HG03378 (cell line): ENCODE data around the gene B4GALT5.
A peak's percentile ranks its signal among the peaks of the same experiment; 100 is the strongest.
"Not testable (repeated sequence)": the region's sequence is repeated elsewhere in the genome, so short reads cannot be mapped to it uniquely, and the experiment has no call there.

Experiments
- ATAC-seq: cut with Tn5 transposase; IDR thresholded peaks from one replicate; pipeline ENCODE4 v1.9.1; 2021; ENCODE audit warnings: mild to moderate bottlenecking, moderate library complexity; ENCODE audit not compliant: unreplicated experiment

B4GALT5 gene, protein sequence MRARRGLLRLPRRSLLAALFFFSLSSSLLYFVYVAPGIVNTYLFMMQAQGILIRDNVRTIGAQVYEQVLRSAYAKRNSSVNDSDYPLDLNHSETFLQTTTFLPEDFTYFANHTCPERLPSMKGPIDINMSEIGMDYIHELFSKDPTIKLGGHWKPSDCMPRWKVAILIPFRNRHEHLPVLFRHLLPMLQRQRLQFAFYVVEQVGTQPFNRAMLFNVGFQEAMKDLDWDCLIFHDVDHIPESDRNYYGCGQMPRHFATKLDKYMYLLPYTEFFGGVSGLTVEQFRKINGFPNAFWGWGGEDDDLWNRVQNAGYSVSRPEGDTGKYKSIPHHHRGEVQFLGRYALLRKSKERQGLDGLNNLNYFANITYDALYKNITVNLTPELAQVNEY

DNA sequence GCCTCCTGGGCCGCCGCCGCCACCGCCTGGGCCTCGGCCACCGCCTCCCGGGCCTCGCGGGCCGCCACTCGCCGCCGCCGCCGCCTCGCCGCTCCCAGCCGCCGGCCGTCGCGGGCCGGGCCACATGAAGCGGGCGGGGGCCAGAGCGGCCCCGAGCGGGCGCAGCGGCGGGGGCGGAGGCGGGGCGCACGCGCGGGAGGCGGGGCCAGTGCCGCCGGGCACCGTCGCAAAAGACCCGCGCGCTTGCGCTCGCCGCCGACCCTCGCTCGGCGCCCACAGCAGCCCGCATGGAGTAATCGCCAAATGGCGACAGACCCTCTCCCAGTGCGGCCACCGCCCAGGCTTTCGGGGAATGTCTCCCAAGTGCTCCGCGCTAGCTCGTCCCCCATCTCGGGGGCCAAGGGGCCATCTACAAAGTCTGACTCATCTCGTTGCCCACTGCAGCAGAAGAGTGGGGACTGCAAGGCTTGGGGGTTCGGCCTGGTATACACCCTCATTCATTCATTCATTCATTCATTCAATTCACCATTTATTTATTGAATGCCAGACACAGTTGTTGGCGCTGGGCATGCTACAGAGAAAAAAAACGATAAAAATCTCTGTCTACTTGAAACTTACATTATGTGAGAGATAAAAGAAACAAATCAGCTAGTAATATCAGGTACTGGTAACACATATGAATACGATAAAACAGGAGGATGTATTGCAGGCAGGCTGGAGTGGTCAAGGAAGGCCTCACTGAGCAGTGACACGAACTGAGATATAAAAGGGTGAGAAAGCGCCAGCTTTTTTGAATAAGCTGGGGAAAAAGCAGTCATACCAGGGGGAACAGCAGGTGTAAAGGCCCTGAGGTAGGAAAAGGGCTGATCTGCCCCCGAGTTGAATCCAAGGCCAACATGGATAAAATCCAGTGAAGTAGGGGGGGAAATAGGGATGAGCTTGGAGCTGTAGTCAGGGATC lies at the start of gene B4GALT5:
TSS of gene B4GALT5 (minus strand) at position 126 of the 960 bp plus-strand sequence. CDS start 188 bp downstream, outside the sequence.
- no peak for ATAC-seq

DNA sequence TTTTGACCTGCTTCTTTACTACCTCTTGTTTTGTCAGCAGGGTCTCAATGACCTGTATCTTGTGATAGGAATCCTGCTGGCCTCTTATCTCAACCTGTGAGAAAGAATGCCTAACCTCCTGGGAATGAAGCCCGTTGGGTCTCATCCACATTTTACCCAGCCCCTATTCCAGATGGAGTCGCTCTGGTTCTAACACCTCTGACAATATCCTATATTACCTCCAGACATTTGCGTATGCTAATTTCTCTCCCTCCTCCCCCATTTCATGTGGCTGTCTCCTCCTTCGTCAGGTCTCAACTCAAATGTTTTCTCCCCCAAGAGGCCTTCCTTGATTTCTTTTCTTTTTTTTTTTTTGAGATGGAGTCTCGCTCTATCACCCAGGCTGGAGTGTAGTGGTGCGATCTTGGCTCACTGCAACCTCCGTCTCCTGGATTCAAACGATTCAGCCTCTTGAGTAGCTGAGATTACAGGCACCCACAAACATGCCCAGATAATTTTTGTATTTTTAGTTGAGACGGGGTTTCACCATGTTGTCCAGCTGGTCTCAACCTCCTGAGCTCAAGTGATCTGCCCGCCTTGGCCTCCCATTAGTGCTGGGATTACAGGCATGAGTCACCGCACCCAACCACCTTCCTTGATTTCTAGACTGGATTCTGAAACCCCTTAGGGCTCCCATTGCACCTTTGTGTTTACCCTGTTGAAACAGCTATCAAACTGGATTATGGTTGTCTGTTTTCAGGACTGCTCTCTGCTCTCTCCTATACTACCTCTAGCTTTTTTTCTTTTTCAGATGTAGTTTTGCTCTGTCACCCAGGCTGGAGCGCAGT lies 49.5 kb upstream of the B4GALT5 start:
- ATAC-seq: no peak

DNA sequence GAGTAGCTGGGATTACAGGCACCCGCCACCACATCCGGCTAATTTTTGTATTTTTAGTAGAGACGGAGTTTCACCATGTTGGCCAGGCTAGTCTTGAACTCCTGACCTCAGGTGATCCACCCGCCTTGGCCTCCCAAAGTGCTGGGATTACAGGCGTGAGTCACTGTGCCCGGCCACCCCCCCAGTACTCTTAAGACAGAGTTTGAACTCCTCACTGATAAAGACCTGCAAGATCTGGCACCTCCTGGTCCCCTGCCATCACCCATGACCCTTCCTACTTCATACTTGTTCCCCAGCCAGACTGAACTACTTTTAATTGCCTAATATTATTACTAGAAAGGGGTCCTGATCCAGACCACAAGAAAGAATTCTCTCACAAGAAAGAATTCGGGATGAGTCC lies 48.2 kb upstream of the B4GALT5 start:
- not testable (repeated sequence) for ATAC-seq

DNA sequence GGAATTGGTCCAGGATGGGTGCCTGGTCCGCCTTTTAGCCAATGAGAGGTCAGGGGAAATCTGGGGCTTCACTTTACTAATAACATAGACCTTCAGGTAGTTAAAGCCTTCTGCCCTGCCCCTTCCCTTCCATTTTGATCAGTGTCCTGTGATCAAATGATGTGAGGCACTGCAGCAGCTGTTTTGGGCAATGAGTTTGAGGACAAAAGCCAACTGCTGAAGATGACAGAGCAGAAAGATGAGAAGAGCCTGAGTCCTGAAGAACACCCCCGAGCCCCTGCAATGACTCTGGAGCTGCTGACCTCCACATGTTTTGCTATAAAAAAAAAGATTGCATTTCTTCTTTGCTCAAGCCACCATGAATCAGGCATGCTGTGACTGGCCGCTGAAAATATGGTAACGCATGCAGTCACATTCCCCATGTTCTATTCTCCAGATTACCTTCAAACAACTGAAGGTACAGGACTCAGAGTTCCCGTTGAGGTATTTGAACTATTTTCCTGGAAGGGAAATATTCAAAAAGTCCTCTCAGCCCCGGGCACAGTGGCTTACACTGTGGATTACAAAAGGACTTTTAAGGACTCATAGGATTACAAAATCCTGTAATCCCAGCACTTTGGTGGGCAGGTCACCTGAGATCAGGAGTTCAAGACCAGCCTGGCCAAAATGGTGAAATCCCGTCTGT lies 45.7 kb upstream of the B4GALT5 start:
- no peak for ATAC-seq

DNA sequence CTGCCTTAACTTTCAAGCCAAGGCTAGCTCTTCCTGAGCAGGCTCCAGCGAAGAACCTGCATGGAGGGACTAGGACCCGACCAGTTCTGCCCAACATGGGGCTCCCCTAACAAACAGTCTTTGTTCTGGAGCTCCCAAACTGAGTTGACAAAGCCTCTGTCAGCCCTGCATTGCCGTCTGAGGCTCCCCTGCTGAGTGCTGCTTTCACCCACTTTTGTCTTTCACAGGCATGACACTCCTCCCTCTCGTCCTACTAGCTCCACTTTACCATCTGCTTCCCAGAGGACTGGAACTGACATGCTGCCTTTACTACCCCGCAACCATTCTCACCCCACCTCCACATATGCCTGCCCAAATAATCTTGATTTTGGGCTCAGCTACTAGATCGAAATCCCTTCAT lies 45.1 kb upstream of the B4GALT5 start:
- no peak for ATAC-seq

DNA sequence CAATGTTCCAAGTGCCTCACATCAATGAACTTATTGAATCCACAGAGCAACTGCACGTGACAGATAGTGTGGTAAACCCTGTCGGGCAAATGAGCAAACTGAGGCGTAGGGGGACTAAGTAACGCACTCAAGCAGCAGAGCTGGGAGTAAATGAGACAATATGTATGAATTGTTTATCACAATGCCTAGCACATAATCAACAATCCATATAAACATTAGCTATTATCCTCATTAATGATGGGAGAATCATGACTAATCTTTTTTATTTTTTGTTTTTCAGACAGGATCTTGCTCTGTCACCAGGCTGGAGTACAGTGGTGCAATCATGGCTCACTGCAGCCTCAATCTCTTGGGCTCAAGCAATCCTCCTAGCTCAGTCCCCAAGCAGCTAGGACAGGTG lies 43.9 kb upstream of the B4GALT5 start:
- ATAC-seq: no peak

DNA sequence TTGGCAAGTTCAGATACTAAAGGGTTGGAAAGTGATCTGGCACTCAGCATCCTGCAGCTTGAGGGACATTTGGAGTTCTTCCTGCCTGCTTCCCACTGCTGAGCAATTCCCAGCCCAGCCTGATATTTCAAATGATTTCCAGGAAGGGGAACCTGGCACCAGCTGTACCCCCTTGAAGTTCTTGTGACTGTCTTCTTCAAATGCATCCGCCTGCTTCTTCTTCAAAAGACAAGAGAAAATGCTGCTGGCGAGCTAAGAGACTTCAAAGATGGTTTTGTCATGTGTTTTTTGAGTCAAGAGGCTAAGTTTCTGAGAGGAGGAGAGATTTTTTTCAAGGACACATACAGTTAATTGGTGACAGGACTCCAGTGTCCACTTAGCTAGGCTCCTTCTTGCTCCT lies 42.6 kb upstream of the B4GALT5 start:
- ATAC-seq: no peak

DNA sequence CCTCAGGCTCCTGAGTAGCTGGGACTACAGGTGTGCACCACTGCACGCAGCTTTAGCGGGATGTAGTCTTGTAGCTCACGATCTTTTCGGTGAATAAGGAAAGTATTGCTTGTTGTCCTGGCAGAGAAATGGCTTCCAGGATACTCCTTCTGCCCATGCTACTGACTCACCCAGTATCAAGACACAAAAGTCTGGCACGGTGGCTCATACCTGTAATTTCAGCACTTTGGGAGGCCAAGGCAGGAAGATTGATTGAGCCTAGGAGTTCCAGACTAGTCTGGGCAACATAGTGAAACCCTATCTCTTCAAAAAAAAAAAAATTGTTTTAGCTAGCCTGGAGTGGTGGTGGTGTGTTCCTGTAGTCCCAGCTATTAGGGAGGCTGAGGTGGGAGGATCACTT lies 40.9 kb upstream of the B4GALT5 start:
- no peak for ATAC-seq

DNA sequence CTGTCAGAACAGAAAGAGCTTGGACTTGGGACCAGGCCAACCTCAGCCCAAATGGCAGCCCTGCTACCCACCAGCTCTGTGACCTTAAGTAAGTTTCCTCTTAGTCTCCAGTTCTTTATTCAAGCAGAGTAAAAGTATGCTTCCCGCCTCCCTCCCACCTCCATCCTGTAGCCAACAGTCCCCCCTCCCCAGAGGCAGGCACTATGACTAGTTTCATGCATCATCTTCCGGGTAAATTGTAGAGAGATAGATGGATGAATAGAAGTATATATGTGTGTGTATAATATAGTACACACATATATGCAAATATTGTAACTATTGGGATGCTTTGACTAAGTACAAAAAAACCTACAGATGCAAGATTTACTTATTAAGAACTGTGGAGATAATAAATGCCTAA lies 39.5 kb upstream of the B4GALT5 start:
- no peak for ATAC-seq

DNA sequence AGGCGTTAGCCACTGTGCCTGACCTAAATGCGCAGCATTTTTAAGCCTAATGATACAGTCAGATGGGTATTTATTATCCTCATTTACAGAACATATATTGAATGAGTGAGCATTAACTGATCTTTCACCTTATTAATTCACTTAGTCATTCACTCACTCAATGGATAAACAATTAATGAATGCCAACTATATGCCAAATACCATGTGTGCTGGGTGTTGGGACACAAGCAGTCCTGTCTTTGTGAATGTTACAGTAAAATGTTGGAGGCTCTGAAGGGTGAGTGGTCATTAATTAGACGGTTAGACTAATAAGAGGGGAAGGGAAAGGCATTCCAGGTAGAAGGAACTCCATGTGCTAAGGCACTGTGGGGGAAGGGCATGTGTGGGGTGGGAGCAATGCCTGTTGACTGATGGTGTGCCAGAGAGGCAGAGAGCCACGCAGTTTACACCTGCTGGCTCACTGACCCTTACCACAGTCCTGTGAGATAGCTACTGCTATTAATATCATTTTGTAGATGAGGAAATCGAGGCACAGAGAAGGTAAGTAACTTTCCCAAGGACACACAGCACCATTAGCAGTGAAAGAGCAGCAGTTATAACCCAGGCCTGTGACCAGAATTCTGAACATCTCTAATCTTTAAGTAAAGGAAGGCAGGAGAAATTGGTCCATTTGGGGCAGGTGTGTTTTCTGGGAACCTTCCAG lies 38.7 kb upstream of the B4GALT5 start:
- ATAC-seq: no peak

DNA sequence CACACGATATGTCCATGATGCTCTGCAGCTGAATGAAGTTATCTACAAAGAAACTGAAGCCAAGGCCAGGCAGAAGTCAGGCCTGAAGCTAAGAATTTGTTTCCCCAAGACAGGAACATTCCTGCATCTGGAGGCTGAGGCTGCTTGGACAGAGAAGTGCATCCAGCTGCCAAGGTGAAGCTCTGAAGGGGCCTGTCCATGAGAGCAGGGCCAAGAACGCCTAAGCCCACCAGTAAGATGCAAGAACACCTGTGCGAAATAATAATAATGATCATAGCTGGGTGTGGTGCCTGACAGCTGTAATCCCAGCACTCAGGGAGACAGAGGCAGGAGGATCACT lies 37.7 kb upstream of the B4GALT5 start:
- no peak for ATAC-seq

DNA sequence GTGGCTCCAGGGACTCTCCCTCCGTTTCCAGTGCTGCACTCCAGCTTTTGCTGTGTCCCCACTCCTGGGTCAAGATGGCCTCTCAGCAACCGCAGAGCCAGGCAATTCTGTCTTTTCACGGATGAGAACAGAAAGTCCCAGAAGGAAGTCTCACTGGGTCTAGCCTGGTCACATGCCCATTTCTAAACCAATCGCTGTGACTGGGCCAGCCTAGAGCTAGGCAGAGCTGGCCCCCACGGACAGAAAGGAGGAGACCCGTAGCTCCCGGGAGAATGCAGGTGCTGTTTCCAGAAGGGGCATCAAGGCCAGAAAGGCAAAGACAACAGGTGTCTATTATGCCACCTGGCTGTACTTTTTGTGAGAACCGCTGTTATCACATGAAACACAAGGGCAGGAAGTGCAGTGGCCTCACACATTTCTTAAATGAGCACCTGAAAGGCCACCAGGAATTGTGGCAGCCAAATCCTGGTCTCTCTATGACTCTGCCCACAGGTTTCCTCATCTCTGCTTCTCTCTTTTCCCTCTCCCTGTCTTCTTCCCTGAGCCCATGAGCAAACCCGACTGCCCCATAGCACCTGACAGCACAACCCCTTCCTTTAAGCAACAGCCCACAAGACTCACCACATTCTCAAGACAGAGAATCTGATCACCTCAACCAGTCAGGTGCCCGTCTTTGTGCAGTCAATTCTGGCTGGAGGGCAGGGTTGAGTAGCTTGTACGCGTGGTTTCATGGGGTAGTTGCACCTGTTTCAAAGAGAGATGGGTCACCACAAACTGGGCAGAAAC lies 37.1 kb upstream of the B4GALT5 start:
- peak; percentile 75 for ATAC-seq

DNA sequence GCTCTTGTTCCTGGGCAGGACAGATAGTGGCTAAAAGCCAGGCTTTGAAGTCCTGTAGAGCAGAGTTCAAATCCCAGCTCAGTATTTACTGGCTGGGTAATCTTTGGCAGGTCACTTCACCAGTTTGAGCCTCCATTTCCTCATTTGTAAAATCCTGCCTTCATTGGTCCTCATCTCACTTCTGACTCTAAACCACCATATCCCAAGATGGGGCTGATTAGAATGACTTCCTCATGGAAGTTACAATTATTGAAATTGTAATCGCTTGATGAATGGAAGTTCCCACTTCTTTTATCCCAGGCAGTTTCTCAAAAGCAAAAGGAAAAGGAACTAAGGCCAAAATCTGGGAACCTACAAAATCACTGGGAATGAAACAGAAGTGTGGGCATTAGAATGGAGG lies 35.9 kb upstream of the B4GALT5 start:
- ATAC-seq: no peak

DNA sequence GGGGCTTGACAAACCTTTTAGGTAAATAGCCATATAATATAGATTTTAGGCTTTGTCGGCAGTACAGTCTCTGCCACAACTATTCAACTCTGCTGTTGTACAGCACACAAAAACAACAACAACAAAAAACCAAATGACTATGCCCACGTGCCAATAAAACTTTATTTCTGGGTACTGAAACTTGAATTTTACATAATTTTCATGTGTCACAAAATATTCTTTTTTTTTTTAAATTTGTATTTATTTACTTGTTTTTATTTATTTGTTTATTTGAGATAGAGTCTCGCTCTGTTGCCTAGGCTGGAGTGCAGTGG lies 34.8 kb upstream of the B4GALT5 start:
- ATAC-seq: no peak

DNA sequence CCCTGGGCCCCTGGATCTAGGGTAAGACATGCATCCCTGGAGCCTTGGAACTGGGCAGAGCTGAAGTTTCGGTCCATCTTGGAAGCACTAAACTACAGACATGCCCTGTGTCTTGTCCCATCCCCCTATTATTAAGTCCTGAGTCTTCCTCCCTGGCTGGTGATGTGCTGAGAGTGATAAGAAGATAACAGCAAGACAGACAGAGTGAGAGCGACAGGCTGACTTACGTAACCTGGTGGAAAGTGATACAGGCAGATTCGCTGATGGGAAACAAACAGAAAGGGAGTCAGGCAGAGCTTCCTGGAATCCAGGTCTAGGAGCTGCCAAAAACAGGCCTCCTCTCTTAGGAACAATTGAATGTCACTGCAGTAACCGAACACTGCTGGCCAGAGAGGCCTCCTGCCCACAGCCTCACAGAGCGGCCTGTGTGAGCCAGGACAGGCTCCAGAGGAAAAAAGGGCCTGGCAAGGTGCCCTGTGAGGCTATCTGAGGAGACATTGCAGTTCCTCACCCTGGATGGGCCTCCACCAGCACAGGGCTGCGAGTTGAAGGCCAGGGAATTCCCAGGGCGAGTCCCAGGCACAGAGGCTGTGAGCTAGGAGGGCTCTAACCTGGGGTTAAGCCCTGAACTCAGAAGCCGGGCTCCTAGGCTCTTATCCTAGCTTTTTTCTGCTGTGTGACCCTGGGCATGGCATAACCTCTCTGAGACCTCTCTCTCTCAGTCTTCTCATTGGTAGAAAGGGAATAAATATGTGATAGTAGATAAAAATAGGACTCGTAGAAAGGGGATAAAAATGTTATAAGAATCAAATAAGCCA lies 34.2 kb upstream of the B4GALT5 start:
- ATAC-seq: no peak

DNA sequence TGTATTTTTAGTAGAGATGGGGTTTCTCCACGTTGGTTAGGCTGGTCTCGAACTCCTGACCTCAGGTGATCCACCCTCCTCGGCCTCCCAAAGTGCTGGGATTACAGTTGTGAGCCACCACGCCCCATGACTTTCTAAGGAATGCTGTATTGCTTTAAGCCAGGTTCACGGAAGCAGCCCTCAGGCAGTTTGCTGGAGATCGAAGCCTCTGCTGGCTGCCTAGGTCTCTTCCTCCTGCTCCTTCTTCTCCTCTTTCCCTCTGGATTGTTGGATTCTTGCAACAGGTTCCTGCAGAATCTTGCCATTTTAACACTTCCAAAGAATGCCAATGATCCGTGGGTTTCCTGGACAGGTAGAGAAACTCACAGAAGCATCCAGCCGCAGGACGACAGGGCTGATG lies 29.3 kb upstream of the B4GALT5 start:
- ATAC-seq: no peak

DNA sequence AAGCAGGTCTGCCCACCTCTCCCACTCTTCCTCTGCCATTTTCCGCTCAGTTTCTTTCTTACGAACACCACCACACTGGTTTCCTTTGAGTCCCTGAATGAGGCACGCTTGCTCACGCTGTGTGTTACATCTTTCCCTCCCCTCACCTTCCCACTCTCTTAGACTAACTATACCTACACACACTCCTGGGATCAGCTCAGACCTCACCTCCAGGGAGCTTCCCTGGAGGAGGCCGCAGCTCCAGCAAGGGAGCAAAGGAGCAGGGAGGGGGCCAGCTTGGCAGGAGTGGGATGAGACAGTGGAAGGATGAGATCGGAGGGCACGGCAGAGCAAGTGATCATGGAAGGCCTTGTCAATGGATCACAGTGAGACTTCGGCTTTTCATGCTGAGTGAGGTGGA lies 28.3 kb upstream of the B4GALT5 start:
- ATAC-seq: no peak

DNA sequence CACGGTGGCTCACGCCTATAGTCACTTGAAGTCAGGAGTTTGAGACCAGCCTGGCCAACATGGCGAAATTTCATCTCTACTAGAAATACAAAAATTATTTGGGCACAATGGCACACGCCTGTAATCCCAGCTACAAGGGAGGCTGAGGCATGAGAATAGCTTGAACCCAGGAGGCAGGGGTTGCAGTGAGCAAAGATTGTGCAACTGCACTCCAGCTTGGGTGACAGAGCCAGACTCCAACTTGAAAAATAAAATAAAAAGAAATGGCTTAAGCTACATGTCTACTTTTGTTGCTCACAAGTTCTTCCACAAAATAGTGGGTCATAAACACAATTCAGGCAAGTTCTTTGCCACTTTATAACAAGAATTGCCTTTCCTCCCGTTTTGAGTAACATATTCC lies 27.1 kb upstream of the B4GALT5 start:
- ATAC-seq: no peak

DNA sequence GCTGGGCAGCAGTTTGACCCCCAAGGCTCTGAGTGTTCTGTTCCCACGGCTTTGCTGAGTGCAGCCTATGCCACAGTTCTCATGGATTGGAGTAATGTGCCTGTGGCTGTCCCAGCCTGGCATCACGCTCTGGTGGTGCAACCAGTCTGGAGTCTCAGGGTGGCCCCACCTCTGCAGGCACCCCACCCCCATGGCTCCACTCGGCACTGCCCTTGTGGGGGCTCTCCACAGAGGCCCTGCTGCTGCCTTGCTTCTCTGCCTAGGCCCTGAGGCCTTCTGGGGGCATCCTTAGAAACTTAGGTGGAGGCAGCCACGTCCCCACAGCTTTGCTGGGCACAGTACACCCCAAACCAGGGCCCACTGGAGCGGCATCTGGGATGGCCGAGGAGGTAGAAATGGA lies 25.4 kb upstream of the B4GALT5 start:
- no peak for ATAC-seq
